Measurements from ENCODE around the gene COLGALT1.

The COLGALT1 gene

DNA sequence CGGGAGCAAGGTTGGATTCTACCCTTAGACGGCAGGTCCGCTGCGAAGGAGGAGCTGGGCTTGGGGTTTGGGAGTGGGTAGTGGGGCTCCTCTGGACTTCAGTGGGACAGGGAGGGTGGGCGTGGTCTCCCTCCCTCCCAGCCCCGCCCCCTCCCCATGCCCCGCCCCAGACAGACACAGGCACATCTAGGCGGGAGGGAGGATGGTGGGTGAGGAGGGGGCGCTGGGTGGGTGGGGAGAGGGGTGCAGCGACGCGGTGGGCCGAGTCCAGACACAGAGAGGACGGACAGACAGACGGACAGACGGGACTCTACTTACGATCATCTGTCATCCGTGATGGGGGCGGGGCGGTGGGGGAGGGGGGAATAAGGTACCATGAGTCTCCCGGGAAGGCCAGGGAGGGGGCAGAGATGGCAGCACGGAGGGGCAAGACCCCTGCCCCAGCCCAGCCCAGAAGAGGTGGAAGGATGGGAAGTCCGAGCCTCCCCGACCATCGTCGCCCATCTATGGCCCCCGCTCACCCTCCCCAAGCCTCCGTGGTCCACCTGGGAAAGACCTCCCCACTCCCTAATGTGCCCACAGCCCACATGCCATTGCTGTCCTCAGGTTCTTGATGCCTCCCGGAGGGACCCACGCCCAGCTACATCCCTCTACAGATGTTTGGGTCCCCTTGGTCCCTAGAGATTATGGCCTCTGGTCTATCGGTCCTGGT is 67.9 kb downstream of the COLGALT1 start:
- H3K27me3 ChIP-seq (ENCODE audit: insufficient read depth, low read depth): peaks cover 21% of the 10 kb centered on the region; the same call in 1 of the 2 replicates
- H4K20me1 ChIP-seq (ENCODE audit: insufficient read depth): no peaks in the 10 kb centered on the region
- H3K4me3 ChIP-seq (IDR thresholded peaks at IDR 0.05; ENCODE audit: insufficient read depth, low read depth, low read length): no peak overlapping the region
- no peaks in the 10 kb centered on the region for H3K4me1 ChIP-seq (ENCODE audit: low read depth, poor library complexity, severe bottlenecking)
- no peak overlapping the region for H3K9ac ChIP-seq
- no peak overlapping the region for H3K27ac ChIP-seq
- H3K79me2 ChIP-seq (ENCODE audit: insufficient read depth, low read depth): no peaks in the 10 kb centered on the region
- TF ChIP-seq, protein P1, sequence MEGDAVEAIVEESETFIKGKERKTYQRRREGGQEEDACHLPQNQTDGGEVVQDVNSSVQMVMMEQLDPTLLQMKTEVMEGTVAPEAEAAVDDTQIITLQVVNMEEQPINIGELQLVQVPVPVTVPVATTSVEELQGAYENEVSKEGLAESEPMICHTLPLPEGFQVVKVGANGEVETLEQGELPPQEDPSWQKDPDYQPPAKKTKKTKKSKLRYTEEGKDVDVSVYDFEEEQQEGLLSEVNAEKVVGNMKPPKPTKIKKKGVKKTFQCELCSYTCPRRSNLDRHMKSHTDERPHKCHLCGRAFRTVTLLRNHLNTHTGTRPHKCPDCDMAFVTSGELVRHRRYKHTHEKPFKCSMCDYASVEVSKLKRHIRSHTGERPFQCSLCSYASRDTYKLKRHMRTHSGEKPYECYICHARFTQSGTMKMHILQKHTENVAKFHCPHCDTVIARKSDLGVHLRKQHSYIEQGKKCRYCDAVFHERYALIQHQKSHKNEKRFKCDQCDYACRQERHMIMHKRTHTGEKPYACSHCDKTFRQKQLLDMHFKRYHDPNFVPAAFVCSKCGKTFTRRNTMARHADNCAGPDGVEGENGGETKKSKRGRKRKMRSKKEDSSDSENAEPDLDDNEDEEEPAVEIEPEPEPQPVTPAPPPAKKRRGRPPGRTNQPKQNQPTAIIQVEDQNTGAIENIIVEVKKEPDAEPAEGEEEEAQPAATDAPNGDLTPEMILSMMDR (conservative IDR thresholded peaks at IDR 0.05; ENCODE audit: low read depth, low read length): no peak
- no peak overlapping the region for H3K4me2 ChIP-seq
- no peaks in the 10 kb centered on the region for H3K36me3 ChIP-seq (ENCODE audit: insufficient read depth)
- H2AFZ ChIP-seq (ENCODE audit: low read depth): no peak overlapping the region

DNA sequence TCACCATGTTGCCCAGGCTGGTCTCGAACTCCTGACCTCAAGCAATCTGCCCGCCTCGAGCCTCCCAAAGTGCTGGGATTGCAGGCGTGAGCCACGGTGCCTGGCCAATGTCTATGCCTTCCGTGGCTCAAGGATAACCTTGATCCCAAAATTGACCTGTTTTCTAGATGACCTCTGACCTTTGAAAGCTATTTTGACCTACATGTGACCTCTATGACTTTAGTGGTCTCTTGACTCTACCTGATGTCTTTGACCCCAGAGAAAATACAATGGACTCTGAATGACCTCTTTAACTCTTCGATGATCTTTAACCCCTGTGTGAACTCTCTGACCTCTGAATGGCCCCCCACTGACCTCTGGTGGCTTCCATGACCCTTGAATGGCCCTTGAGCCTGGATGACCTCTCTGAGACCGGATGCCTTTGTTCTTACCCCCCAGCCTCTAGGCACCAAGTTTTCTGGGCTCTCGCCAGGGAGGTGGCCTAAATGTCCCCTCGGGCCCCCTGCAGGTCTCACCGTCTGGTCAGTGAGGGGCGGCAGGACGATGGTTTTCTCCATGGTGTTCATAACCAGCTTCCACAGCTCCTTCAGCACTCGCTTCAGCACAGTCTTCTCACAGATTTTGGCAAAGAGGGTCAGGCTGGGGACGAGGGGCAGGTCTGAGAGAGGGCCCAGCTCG is 69.0 kb downstream of the COLGALT1 start:
- Histone ChIP-seq H3K4me1 (ENCODE audit: low read depth, poor library complexity, severe bottlenecking) (no peaks in the 10 kb centered on the region), H3K9ac (no peak overlapping the region), H3K4me3 (IDR thresholded peaks at IDR 0.05; ENCODE audit: insufficient read depth, low read depth, low read length) (no peak overlapping the region), H4K20me1 (ENCODE audit: insufficient read depth) (no peaks in the 10 kb centered on the region), H3K27ac (no peak overlapping the region), H3K79me2 (ENCODE audit: insufficient read depth, low read depth) (no peaks in the 10 kb centered on the region), H3K4me2 (no peak overlapping the region), H3K27me3 (ENCODE audit: insufficient read depth, low read depth) (peaks cover 20% of the 10 kb centered on the region; the same call in 1 of the 2 replicates), H2AFZ (ENCODE audit: low read depth) (no peak overlapping the region), H3K36me3 (ENCODE audit: insufficient read depth) (no peaks in the 10 kb centered on the region)
- TF ChIP-seq, protein P1 (conservative IDR thresholded peaks at IDR 0.05; ENCODE audit: low read depth, low read length): no peak

DNA sequence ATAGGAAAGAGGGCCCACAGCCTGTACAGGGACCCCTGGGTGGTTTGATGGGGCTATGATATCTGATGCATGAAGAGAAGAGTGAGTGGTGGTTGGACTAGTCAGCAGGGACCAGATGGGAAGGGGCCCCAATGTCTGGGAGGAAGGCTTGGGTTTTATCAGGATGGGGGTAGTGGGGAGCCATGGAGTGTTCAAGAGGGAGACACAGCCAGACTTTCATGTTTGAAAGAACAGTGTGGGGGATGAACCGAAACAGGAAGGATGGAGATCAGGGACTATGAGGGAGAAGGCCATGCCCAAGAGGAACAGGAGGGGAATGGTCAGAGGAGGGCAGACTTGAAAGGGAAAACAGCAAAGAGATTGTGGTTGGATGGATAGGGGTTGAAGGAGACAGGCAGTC is 69.6 kb downstream of the COLGALT1 start:
- Histone ChIP-seq H3K9ac (no peak overlapping the region), H3K36me3 (ENCODE audit: insufficient read depth) (no peaks in the 10 kb centered on the region), H3K4me2 (no peak overlapping the region), H4K20me1 (ENCODE audit: insufficient read depth) (no peaks in the 10 kb centered on the region), H3K27ac (no peak overlapping the region), H3K4me1 (ENCODE audit: low read depth, poor library complexity, severe bottlenecking) (no peaks in the 10 kb centered on the region), H3K79me2 (ENCODE audit: insufficient read depth, low read depth) (no peaks in the 10 kb centered on the region), H2AFZ (ENCODE audit: low read depth) (no peak overlapping the region), H3K27me3 (ENCODE audit: insufficient read depth, low read depth) (peaks cover 21% of the 10 kb centered on the region; the same call in 1 of the 2 replicates), H3K4me3 (IDR thresholded peaks at IDR 0.05; ENCODE audit: insufficient read depth, low read depth, low read length) (no peak overlapping the region)
- TF ChIP-seq, protein P1 (conservative IDR thresholded peaks at IDR 0.05; ENCODE audit: low read depth, low read length): no peak

GRCh38 chr19:17625980-17626379 is 70.5 kb downstream of the COLGALT1 start:
- Histone ChIP-seq H3K4me3 (IDR thresholded peaks at IDR 0.05; ENCODE audit: insufficient read depth, low read depth, low read length) (no peak overlapping the region), H3K4me1 (ENCODE audit: low read depth, poor library complexity, severe bottlenecking) (no peaks in the 10 kb centered on the region), H2AFZ (ENCODE audit: low read depth) (no peak overlapping the region), H3K9ac (no peak overlapping the region), H4K20me1 (ENCODE audit: insufficient read depth) (no peaks in the 10 kb centered on the region), H3K79me2 (ENCODE audit: insufficient read depth, low read depth) (no peaks in the 10 kb centered on the region), H3K27me3 (ENCODE audit: insufficient read depth, low read depth) (peaks cover 29% of the 10 kb centered on the region; the same call in 1 of the 2 replicates), H3K4me2 (no peak overlapping the region), H3K36me3 (ENCODE audit: insufficient read depth) (no peaks in the 10 kb centered on the region), H3K27ac (no peak overlapping the region)
- TF ChIP-seq, protein P1 (conservative IDR thresholded peaks at IDR 0.05; ENCODE audit: low read depth, low read length): no peak
